IMR-90 (cell line): ENCODE measurements around the gene RC3H2. TPM values are rescaled to one million over a fixed set of nuclear protein-coding genes. Genes with fewer than 3 reads are reported as not detected.

Experiments
- ATAC-seq: fragments of 200-7000 bp; cut with Tn5 transposase; 2 replicates; pipeline ENCODE4 v1.9.1; 2020; ENCODE audit warnings: low read depth, mild to moderate bottlenecking, moderate library complexity
- BruUV-seq: library from RNA; stranded (reverse); fragments of 400-500 nt; replicated peaks from 2 replicates; lab custom pipeline; 2021; lab: Mats Ljungman, UMichigan
- CTCF ChIA-PET: fragments of 300-600 bp; formaldehyde crosslinking; extraction: SDS; loops from one replicate; lab custom pipeline; 2021; ENCODE audit warnings: antibody characterized with exemption; lab: Yijun Ruan, JAX
- POLR2A ChIA-PET: fragments of 300-600 bp; sonication (Branson Sonifier 250); formaldehyde crosslinking; loops from one replicate; lab custom pipeline; 2022; ENCODE audit warnings: antibody characterized with exemption; ENCODE audit not compliant: unreplicated experiment; lab: Charles Lee
- DNase-seq: peaks from one replicate; pipeline ENCODE4 v3.0.0; 2013
- H2AFZ ChIP-seq: replicated peaks from 2 replicates; pipeline ENCODE3; 2013; ENCODE audit warnings: low read length, mild to moderate bottlenecking; ENCODE audit not compliant: poor library complexity
- H2AK5ac ChIP-seq: 2 replicates; pipeline ENCODE4 v1.6.1; 2013; ENCODE audit warnings: low read depth, low read length, inconsistent platforms
- H2AK9ac ChIP-seq: replicated peaks from 2 replicates; pipeline ENCODE3; 2013; ENCODE audit warnings: mild to moderate bottlenecking, low read depth, low read length, moderate library complexity; ENCODE audit not compliant: poor library complexity
- H2BK120ac ChIP-seq: 2 replicates; pipeline ENCODE4 v1.6.1; 2013; ENCODE audit warnings: low read depth, low read length, inconsistent platforms
- H2BK15ac ChIP-seq: 3 replicates; pipeline ENCODE4 v1.6.1; 2013; ENCODE audit warnings: low read depth, low read length, inconsistent platforms
- H2BK20ac ChIP-seq: 2 replicates; pipeline ENCODE4 v1.6.1; 2013; ENCODE audit warnings: low read depth, mild to moderate bottlenecking, inconsistent platforms, low read length, moderate library complexity
- H2BK5ac ChIP-seq: 2 replicates; pipeline ENCODE4 v1.6.1; 2013; ENCODE audit warnings: mild to moderate bottlenecking, low read depth, low read length, inconsistent platforms; ENCODE audit not compliant: poor library complexity, severe bottlenecking
- H3K14ac ChIP-seq: replicated peaks from 2 replicates; pipeline ENCODE4 v1.6.1; 2013; ENCODE audit warnings: low read depth, low read length, inconsistent platforms
- H3K18ac ChIP-seq: 2 replicates; pipeline ENCODE4 v1.6.1; 2013; ENCODE audit warnings: low read depth, low read length, control low read depth
- H3K23ac ChIP-seq: 2 replicates; pipeline ENCODE4 v1.6.1; 2013; ENCODE audit warnings: low read depth, low read length, inconsistent platforms
- H3K27ac ChIP-seq: 2 replicates; pipeline ENCODE4 v1.5.1; 2013; ENCODE audit warnings: mild to moderate bottlenecking, control low read depth, low read length; ENCODE audit not compliant: insufficient read depth
- H3K27me3 ChIP-seq: 2 replicates; pipeline ENCODE4 v1.6.1; 2013; ENCODE audit warnings: low read length; ENCODE audit not compliant: control insufficient read depth, insufficient read depth
- H3K36me3 ChIP-seq: 2 replicates; pipeline ENCODE4 v1.6.1; 2013; ENCODE audit warnings: low read length, mixed read lengths; ENCODE audit not compliant: control insufficient read depth, insufficient read depth
- H3K4ac ChIP-seq: 2 replicates; pipeline ENCODE4 v1.6.1; 2013; ENCODE audit warnings: low read depth, low read length, inconsistent platforms
- H3K4me1 ChIP-seq: 2 replicates; pipeline ENCODE4 v1.6.1; 2013; ENCODE audit warnings: low read length, mixed read lengths; ENCODE audit not compliant: control insufficient read depth, insufficient read depth
- H3K4me2 ChIP-seq: 2 replicates; pipeline ENCODE4 v1.6.1; 2013; ENCODE audit warnings: low read depth, mild to moderate bottlenecking, control low read depth, low read length, moderate library complexity
- H3K4me3 ChIP-seq: 2 replicates; pipeline ENCODE4 v1.5.1; 2013; ENCODE audit warnings: low read depth, mild to moderate bottlenecking, control low read depth, low read length, moderate library complexity; ENCODE audit not compliant: insufficient read depth
- H3K56ac ChIP-seq: 2 replicates; pipeline ENCODE4 v1.6.1; 2013; ENCODE audit warnings: low read length, inconsistent platforms; ENCODE audit not compliant: insufficient read depth; ENCODE audit errors: extremely low read depth
- H3K79me1 ChIP-seq, 2 experiments: 2 replicates each; pipeline ENCODE4 v1.6.1; 2013; ENCODE audit warnings: low read length in 2 of 2, inconsistent platforms in 1 of 2, low read depth in 1 of 2
- H3K9ac ChIP-seq: 2 replicates; pipeline ENCODE4 v1.6.1; 2013; ENCODE audit warnings: low read depth, low read length, control low read depth
- H3K9me1 ChIP-seq: 2 replicates; pipeline ENCODE4 v1.6.1; 2013; ENCODE audit warnings: low read length, inconsistent platforms; ENCODE audit not compliant: insufficient read depth
- H3K9me3 ChIP-seq: 2 replicates; pipeline ENCODE4 v1.6.1; 2013; ENCODE audit warnings: low read length; ENCODE audit not compliant: control insufficient read depth, insufficient read depth
- H4K20me1 ChIP-seq: 2 replicates; pipeline ENCODE4 v1.6.1; 2013; ENCODE audit warnings: low read length, inconsistent platforms; ENCODE audit not compliant: insufficient read depth
- H4K5ac ChIP-seq: 2 replicates; pipeline ENCODE4 v1.6.1; 2013; ENCODE audit warnings: mild to moderate bottlenecking, low read depth, low read length, control low read depth
- H4K8ac ChIP-seq, 2 experiments: 2 replicates each; pipeline ENCODE4 v1.6.1; 2013; ENCODE audit warnings: low read depth in 2 of 2, low read length in 2 of 2, control low read depth in 1 of 2, inconsistent platforms in 1 of 2
- H4K91ac ChIP-seq: 2 replicates; pipeline ENCODE4 v1.6.1; 2013; ENCODE audit warnings: low read depth, low read length, inconsistent platforms; ENCODE audit not compliant: insufficient read depth
- CHD1 ChIP-seq: IDR thresholded peaks from 2 replicates; pipeline ENCODE4 v1.6.1; 2012; ENCODE audit warnings: low read depth, low read length, improper control_type of control experiment
- CTCF ChIP-seq: conservative IDR thresholded peaks from 2 replicates; pipeline ENCODE4 v1.5.1; 2012; ENCODE audit warnings: mild to moderate bottlenecking, low read depth, low read length, improper control_type of control experiment
- ELK1 ChIP-seq: fragments of 150-350 bp; IDR thresholded peaks from 2 replicates; pipeline ENCODE4 v1.6.1; 2016; ENCODE audit warnings: low read depth, mild to moderate bottlenecking, low read length, moderate library complexity, borderline replicate concordance
- MAFK ChIP-seq: IDR thresholded peaks from 2 replicates; pipeline ENCODE4 v1.6.1; 2012; ENCODE audit warnings: low read depth, low read length, improper control_type of control experiment
- MAZ ChIP-seq: IDR thresholded peaks from 2 replicates; pipeline ENCODE4 v1.6.1; 2012; ENCODE audit warnings: low read depth, mild to moderate bottlenecking, low read length, improper control_type of control experiment, moderate library complexity, borderline replicate concordance
- NFE2L2 ChIP-seq: fragments of 150-350 bp; IDR thresholded peaks from 2 replicates; pipeline ENCODE4 v1.6.1; 2016; ENCODE audit warnings: low read depth, mild to moderate bottlenecking, low read length
- RFX5 ChIP-seq: IDR thresholded peaks from 2 replicates; pipeline ENCODE4 v1.8.0; 2012; ENCODE audit warnings: low read depth, mild to moderate bottlenecking, low read length, moderate library complexity
- USF2 ChIP-seq: fragments of 150-350 bp; IDR thresholded peaks from 2 replicates; pipeline ENCODE4 v1.6.1; 2017; ENCODE audit warnings: mild to moderate bottlenecking, antibody characterized with exemption, low read length, low read depth
- WGBS, 2 experiments: methylation state at CpG; one replicate each; pipeline versions ENCODE4 v1.1.5 to v1.1.7; 2013; ENCODE audit warnings: missing lambda C conversion rate in 2 of 2; ENCODE audit not compliant: insufficient read length in 1 of 2; ENCODE audit errors: extremely low coverage in 2 of 2; 5-methylcytosine and 5-hydroxymethylcytosine counted together
- dilution Hi-C: fragments of 300-500 bp; cut with HindIII; formaldehyde crosslinking; loops from one replicate; pipeline ENCODE4 v1.14.3; 2018; ENCODE audit warnings: low sequenced_read_pairs; ENCODE audit not compliant: unreplicated experiment
- in situ Hi-C: fragments of 300-500 bp; cut with MboI; formaldehyde crosslinking; loops from 3 replicates; pipeline ENCODE4 v1.14.3; 2019; ENCODE audit warnings: low sequenced_read_pairs, inconsistent platforms, mixed read lengths
- intact Hi-C: fragments of 100-400 bp; cut with micrococcal nuclease; formaldehyde crosslinking; loops from 2 replicates; pipeline ENCODE4 v1.10.0; 2022
- polyA plus RNA-seq, 3 experiments: library from polyadenylated mRNA; depleted of rRNA; stranded (reverse); fragments of >200 nt; gene quantifications; 2 replicates each; pipeline ENCODE4 v1.2.3, GENCODE V29; 2012; ENCODE audit warnings: low replicate concordance in 1 of 3
- total RNA-seq: library from RNA; depleted of rRNA; stranded (reverse); fragments of >200 nt; gene quantifications from 2 replicates; pipeline ENCODE4 v1.2.3, GENCODE V29; 2012

The RC3H2 gene
- total and polyA plus RNA-seq, 2 of the 4 experiments (the other 2 are of a cell fraction) = 14.7 to 58.4 TPM

DNA sequence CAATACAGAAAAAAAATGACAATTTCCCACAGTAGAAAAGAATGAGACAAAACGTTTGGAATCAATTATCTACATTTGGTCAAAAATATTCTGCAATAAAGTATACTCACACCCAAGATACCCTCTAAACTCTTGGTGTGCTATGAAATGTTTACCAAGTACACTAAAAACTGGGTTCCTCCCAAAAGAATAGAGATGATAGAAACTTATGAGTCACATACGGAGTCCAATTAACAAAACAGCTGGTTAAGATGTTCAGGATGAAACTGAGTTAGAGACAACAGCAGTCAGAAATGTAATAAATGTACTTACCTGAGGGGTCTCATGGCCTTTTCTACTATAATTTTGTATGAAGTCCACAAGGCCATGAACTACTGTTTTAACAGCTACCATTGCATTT is 25.7 kb downstream of the RC3H2 start:
- no TSS peak for BruUV-seq
- H3K27me3 ChIP-seq = no peaks in the 10 kb centered on the region
- H3K4me2 ChIP-seq = no peak overlapping the region
- dilution Hi-C loops = loop anchor here (25.0 kb wide), 1 partner anchor 108 kb away; no protein-coding TSS in a partner anchor
- no peak overlapping the region for H3K56ac ChIP-seq
- H3K14ac ChIP-seq = no peak overlapping the region
- no peak overlapping the region for H2BK15ac ChIP-seq
- no peak overlapping the region for H3K4me3 ChIP-seq
- no peak overlapping the region for H2BK5ac ChIP-seq
- no peak overlapping the region for H3K9ac ChIP-seq
- no peak overlapping the region for H4K5ac ChIP-seq
- no peaks in the 10 kb centered on the region for H3K9me3 ChIP-seq
- H3K4ac ChIP-seq = no peak overlapping the region
- CTCF ChIA-PET = no interaction called here
- no peak overlapping the region for H4K91ac ChIP-seq
- ATAC-seq (no peak), DNase-seq (no peak)
- no peak overlapping the region for H2BK120ac ChIP-seq
- no peaks in the 10 kb centered on the region for H3K4me1 ChIP-seq
- intact Hi-C loops = no loop called here
- H2AK5ac ChIP-seq = no peak overlapping the region
- H3K27ac ChIP-seq = no peak overlapping the region
- no peak overlapping the region for H3K23ac ChIP-seq
- no peak overlapping the region for H2BK20ac ChIP-seq
- POLR2A ChIA-PET = no interaction called here
- H4K20me1 ChIP-seq = no peaks in the 10 kb centered on the region
- H3K79me1 ChIP-seq = peaks cover 9 to 14% of the 10 kb centered on the region in 2 experiments
- WGBS, 2 experiments = no CpG with 5 or more reads among the region's 2 CpGs
- H3K18ac ChIP-seq = no peak overlapping the region
- H2AK9ac ChIP-seq = no peak overlapping the region
- H3K36me3 ChIP-seq = peaks cover 55% of the 10 kb centered on the region
- no peaks in the 10 kb centered on the region for H3K9me1 ChIP-seq
- in situ Hi-C loops = no loop called here
- H4K8ac ChIP-seq = no peak overlapping the region
- H2AFZ ChIP-seq = no peak overlapping the region
- TF ChIP-seq CHD1 = no peak
- TF ChIP-seq RFX5 = no peak
- TF ChIP-seq MAFK = no peak
- TF ChIP-seq CTCF = no peak
- TF ChIP-seq MAZ = no peak
- no peak for TF ChIP-seq USF2
- no peak for TF ChIP-seq ELK1
- no peak for TF ChIP-seq NFE2L2
